ENCODE data around the gene WDR4.
"Not testable (repeated sequence)": the region's sequence is repeated elsewhere in the genome, so short reads cannot be mapped to it uniquely, and the experiment has no call there.

WDR4 gene

GRCh38 chr21:42878993-42879787, at the start of gene WDR4:
TSS of gene WDR4 (minus strand) at chr21:42879539. CDS start at chr21:42879495, 44 bp downstream.
- peak; percentile 99 for DNase-seq

- not testable (repeated sequence) for DNase-seq
Measured at GRCh38 chr21:42927474-42928200, 48.3 kb upstream of the WDR4 start.

- DNase-seq = no peak
Measured at GRCh38 chr21:42925114-42925926, 46.0 kb upstream of the WDR4 start, which contains the start of gene ERVH48-1. TSS of gene ERVH48-1 (minus strand) at chr21:42925630. CDS start at chr21:42919006, 6,624 bp downstream.

GRCh38 chr21:42924433-42924751, 45.1 kb upstream of the WDR4 start:
- DNase-seq = no peak

- DNase-seq = peak; percentile 80
Measured at GRCh38 chr21:42923553-42924432, 44.5 kb upstream of the WDR4 start.

GRCh38 chr21:42922918-42923317, 43.6 kb upstream of the WDR4 start:
- no peak for DNase-seq

GRCh38 chr21:42921927-42922326, 42.6 kb upstream of the WDR4 start:
- DNase-seq = no peak

- no peak for DNase-seq
Measured at GRCh38 chr21:42918291-42918690, 39.0 kb upstream of the WDR4 start.

GRCh38 chr21:42913476-42913875, 34.1 kb upstream of the WDR4 start:
- no peak for DNase-seq

- DNase-seq = not testable (repeated sequence)
Measured at GRCh38 chr21:42911920-42912319, 32.6 kb upstream of the WDR4 start.

- not testable (repeated sequence) for DNase-seq
Measured at GRCh38 chr21:42908484-42908883, 29.1 kb upstream of the WDR4 start.

GRCh38 chr21:42906233-42906632, 26.9 kb upstream of the WDR4 start:
- no peak for DNase-seq

- DNase-seq = no peak
Measured at GRCh38 chr21:42905195-42905594, 25.9 kb upstream of the WDR4 start.

- no peak for DNase-seq
Measured at GRCh38 chr21:42903817-42904216, 24.5 kb upstream of the WDR4 start.

GRCh38 chr21:42900446-42900845, 21.1 kb upstream of the WDR4 start:
- no peak for DNase-seq

GRCh38 chr21:42892931-42893755, 13.8 kb upstream of the WDR4 start, which contains the start of gene NDUFV3:
TSS of gene NDUFV3 (plus strand) at chr21:42893309. CDS start at chr21:42893334, 25 bp downstream.
- peak; percentile 100 for DNase-seq

- no peak for DNase-seq
Measured at GRCh38 chr21:42892582-42892930, 13.2 kb upstream of the WDR4 start.

GRCh38 chr21:42887326-42887725, 8.0 kb upstream of the WDR4 start:
- DNase-seq = no peak

GRCh38 chr21:42883921-42884320, 4.6 kb upstream of the WDR4 start:
- DNase-seq = no peak

- DNase-seq = no peak
Measured at GRCh38 chr21:42880352-42880751, 1.0 kb upstream of the WDR4 start.

GRCh38 chr21:42878678-42878992, 704 bp downstream of the WDR4 start:
- DNase-seq = no peak

GRCh38 chr21:42875811-42876210, 3.5 kb downstream of the WDR4 start:
- not testable (repeated sequence) for DNase-seq
